ENCODE results near the gene TENT5C.

The TENT5C gene

GRCh38 chr1:117561551-117561950 is 44.3 kb upstream of the TENT5C start:
- H3K4me3 ChIP-seq (ENCODE audit: low read depth, low read length): no peak overlapping the region
- TF ChIP-seq, protein P1, sequence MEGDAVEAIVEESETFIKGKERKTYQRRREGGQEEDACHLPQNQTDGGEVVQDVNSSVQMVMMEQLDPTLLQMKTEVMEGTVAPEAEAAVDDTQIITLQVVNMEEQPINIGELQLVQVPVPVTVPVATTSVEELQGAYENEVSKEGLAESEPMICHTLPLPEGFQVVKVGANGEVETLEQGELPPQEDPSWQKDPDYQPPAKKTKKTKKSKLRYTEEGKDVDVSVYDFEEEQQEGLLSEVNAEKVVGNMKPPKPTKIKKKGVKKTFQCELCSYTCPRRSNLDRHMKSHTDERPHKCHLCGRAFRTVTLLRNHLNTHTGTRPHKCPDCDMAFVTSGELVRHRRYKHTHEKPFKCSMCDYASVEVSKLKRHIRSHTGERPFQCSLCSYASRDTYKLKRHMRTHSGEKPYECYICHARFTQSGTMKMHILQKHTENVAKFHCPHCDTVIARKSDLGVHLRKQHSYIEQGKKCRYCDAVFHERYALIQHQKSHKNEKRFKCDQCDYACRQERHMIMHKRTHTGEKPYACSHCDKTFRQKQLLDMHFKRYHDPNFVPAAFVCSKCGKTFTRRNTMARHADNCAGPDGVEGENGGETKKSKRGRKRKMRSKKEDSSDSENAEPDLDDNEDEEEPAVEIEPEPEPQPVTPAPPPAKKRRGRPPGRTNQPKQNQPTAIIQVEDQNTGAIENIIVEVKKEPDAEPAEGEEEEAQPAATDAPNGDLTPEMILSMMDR (IDR thresholded peaks at IDR 0.05; ENCODE audit: low read depth, low read length): no peak

DNA sequence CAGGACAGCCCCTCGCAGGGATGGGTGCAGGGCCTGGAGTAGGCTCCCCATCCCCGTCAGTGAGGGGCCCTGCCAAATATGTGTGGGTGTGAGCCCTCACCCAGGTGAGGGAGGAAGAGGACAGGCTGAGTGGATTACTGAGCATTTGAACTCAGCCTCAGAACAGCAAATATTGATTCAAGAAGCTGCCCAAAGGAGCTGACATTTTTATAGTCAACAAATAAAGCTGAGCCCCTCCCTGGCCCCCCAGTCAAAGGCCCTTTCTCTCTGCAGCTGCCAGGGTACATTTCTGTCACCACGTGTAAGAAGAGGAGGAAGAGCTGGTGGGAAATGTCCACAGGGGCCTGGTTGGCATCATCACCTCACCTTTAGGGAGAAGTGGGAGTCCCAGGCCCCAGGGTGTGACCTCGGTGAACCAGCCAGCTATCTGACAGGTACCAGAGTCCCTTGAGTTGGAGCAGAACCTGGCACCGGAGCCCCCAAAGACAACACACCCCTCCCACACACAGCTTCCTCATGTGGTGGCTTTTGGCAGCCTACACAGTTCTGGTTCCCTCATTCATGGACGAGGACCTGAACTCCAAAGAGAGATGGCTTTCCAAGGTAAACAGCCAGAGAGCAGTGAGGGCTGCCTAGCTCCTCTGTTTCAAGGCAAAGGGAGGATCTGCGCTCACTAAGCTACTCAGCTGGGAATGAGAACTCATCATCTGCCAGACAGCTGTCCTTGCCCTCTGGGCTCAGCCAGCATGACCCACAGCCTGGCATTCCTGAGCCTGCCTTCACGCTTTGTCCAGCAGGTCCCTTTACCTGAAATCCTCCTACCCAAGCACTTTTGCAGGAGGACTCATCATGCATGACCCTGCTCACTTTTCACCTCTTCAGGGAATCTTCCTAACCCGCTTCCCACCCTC is 43.0 kb upstream of the TENT5C start:
- no peak overlapping the region for H3K4me3 ChIP-seq (ENCODE audit: low read depth, low read length)
- TF ChIP-seq, protein P1 (IDR thresholded peaks at IDR 0.05; ENCODE audit: low read depth, low read length): no peak

DNA sequence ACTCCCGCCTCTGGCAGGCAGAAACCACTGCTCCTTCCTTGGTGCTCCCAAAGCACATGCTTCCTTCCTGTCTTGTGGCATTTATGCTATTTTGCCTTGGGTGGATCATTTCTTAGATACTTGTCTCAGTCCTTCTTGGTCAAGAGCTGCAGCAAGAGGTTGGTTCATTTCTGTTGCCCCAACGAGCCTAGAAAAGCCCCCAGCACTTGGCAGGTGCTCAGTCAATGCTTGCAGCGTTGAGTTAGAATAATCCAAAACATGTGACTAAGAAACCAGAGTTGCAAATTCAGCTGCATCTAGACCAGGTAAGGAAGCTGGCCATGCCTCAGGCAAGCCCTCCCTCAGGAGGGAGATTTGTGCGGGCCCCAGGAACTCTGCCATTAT is 42.4 kb upstream of the TENT5C start:
- no peak overlapping the region for H3K4me3 ChIP-seq (ENCODE audit: low read depth, low read length)
- TF ChIP-seq, protein P1 (IDR thresholded peaks at IDR 0.05; ENCODE audit: low read depth, low read length): no peak

GRCh38 chr1:117564227-117565075 is 41.4 kb upstream of the TENT5C start:
- TF ChIP-seq, protein P1 (IDR thresholded peaks at IDR 0.05; ENCODE audit: low read depth, low read length): no peak
- H3K4me3 ChIP-seq (ENCODE audit: low read depth, low read length): no peak overlapping the region

- TF ChIP-seq, protein P1 (IDR thresholded peaks at IDR 0.05; ENCODE audit: low read depth, low read length): no peak
- no peak overlapping the region for H3K4me3 ChIP-seq (ENCODE audit: low read depth, low read length)
Observed at GRCh38 chr1:117565076-117565556, 40.7 kb upstream of the TENT5C start.

DNA sequence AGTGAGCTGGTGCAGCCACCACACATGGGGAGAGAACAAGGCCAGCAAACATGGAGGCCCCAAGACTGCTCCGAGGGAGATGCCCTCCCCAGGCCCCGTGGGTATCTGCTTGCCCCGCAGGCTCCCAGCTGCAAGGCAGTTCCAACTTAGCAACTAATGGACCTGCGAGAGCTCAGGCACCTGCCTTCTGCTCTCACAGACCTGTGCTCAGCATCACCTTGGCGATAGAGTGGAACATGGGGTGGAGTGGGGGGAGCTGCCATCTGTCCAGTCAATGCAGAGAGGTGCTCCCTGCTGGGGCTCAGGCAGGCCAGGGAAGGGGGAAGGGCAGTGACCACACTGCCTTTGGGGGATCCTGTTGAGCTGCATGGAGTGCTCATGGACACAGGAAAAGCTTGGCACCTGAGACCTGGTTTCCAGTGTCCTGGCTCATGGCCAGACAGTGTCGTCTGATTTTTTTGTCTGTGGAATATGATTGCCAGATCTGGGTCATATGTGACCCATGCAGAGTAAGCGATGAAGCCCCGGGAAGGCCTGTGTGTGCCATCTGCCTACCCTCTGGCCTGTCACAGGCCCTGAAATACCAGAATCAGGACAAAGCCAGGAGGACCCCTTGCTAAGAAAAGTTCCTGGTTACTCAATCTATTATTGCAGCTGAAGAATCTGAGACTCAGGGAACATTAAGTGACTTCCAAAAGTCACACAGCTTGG is 39.9 kb upstream of the TENT5C start:
- TF ChIP-seq, protein P1 (IDR thresholded peaks at IDR 0.05; ENCODE audit: low read depth, low read length): no peak
- H3K4me3 ChIP-seq (ENCODE audit: low read depth, low read length): no peak overlapping the region
